A204.1 (cell line): ENCODE measurements around the gene VILL.
"Not testable (repeated sequence)": the region's sequence is repeated elsewhere in the genome, so short reads cannot be mapped to it uniquely, and the experiment has no call there.

Source experiments
- FAIRE-seq: peaks from 2 replicates; lab custom pipeline; 2012; peaks lifted over from hg19 to GRCh38; lab: Jason Lieb, UNC

VILL gene

GRCh38 chr3:38038447-38038911 lies 47.9 kb downstream of the VILL start:
- FAIRE-seq, result no peak

GRCh38 chr3:38039101-38039898 lies 48.7 kb downstream of the VILL start, which contains the start of gene DLEC1:
Gene DLEC1, plus strand, starts transcription at chr3:38039208. Its CDS starts 18 bp downstream, at chr3:38039226.
- no peak for FAIRE-seq

- FAIRE-seq, result no peak
Measured at GRCh38 chr3:38039899-38040261, 49.3 kb downstream of the VILL start.

- FAIRE-seq, result no peak
Measured at GRCh38 chr3:38040401-38040800, 49.8 kb downstream of the VILL start.

GRCh38 chr3:38043486-38043885 lies 52.9 kb downstream of the VILL start:
- no peak for FAIRE-seq

GRCh38 chr3:38046027-38046426 lies 55.4 kb downstream of the VILL start:
- FAIRE-seq, result no peak

- no peak for FAIRE-seq
Measured at GRCh38 chr3:38046821-38047220, 56.2 kb downstream of the VILL start.

GRCh38 chr3:38047896-38048295 lies 57.3 kb downstream of the VILL start:
- no peak for FAIRE-seq

GRCh38 chr3:38049358-38050126 lies 59.0 kb downstream of the VILL start:
- no peak for FAIRE-seq

GRCh38 chr3:38051131-38051530 lies 60.5 kb downstream of the VILL start:
- FAIRE-seq, result no peak

- not testable (repeated sequence) for FAIRE-seq
Measured at GRCh38 chr3:38053286-38053685, 62.7 kb downstream of the VILL start.

GRCh38 chr3:38053813-38054498 lies 63.4 kb downstream of the VILL start:
- not testable (repeated sequence) for FAIRE-seq

GRCh38 chr3:38054499-38055001 lies 64.0 kb downstream of the VILL start:
- FAIRE-seq, result no peak
